HG03196 (cell line): ENCODE measurements around the gene PTPRA.
"Not testable (repeated sequence)": the region's sequence is repeated elsewhere in the genome, so short reads cannot be mapped to it uniquely, and the experiment has no call there.

Experiments used
- ATAC-seq: cut with Tn5 transposase; IDR thresholded peaks from one replicate; pipeline ENCODE4 v1.9.1; 2021; ENCODE audit not compliant: unreplicated experiment

The PTPRA gene

GRCh38 chr20:2991532-2991931 lies 118.3 kb downstream of the PTPRA start:
- no peak for ATAC-seq

GRCh38 chr20:2993250-2993649 lies 120.0 kb downstream of the PTPRA start:
- no peak for ATAC-seq

GRCh38 chr20:2995796-2996195 lies 122.5 kb downstream of the PTPRA start:
- ATAC-seq: no peak

- no peak for ATAC-seq
Observed at GRCh38 chr20:2998728-2999127, 125.4 kb downstream of the PTPRA start.

GRCh38 chr20:3000852-3001523 lies 127.7 kb downstream of the PTPRA start:
- no peak for ATAC-seq

GRCh38 chr20:3003416-3003815 lies 130.1 kb downstream of the PTPRA start:
- no peak for ATAC-seq

GRCh38 chr20:3010985-3011723 lies 137.9 kb downstream of the PTPRA start:
- ATAC-seq: no peak

GRCh38 chr20:3011752-3012151 lies 138.5 kb downstream of the PTPRA start:
- no peak for ATAC-seq

GRCh38 chr20:3013771-3014170 lies 140.5 kb downstream of the PTPRA start:
- ATAC-seq: no peak

- no peak for ATAC-seq
Observed at GRCh38 chr20:3014179-3014578, 140.9 kb downstream of the PTPRA start.

GRCh38 chr20:3014662-3015061 lies 141.4 kb downstream of the PTPRA start:
- ATAC-seq: no peak

GRCh38 chr20:3015302-3015701 lies 142.0 kb downstream of the PTPRA start:
- ATAC-seq: not testable (repeated sequence)

- no peak for ATAC-seq
Observed at GRCh38 chr20:3021327-3021726, 148.0 kb downstream of the PTPRA start.

GRCh38 chr20:3021777-3022176 lies 148.5 kb downstream of the PTPRA start:
- ATAC-seq: no peak

- not testable (repeated sequence) for ATAC-seq
Observed at GRCh38 chr20:3022559-3023490, 149.5 kb downstream of the PTPRA start.

GRCh38 chr20:3027987-3028386 lies 154.7 kb downstream of the PTPRA start:
- ATAC-seq: no peak

- ATAC-seq: no peak
Observed at GRCh38 chr20:3031524-3032147, 158.4 kb downstream of the PTPRA start.

- ATAC-seq: no peak
Observed at GRCh38 chr20:3032624-3033023, 159.3 kb downstream of the PTPRA start.

- ATAC-seq: no peak
Observed at GRCh38 chr20:3037654-3038053, 164.4 kb downstream of the PTPRA start.

GRCh38 chr20:3038454-3038853 lies 165.2 kb downstream of the PTPRA start:
- ATAC-seq: no peak

GRCh38 chr20:3039426-3039825 lies 166.1 kb downstream of the PTPRA start:
- ATAC-seq: no peak
